NCI-H82 treated with DMSO at 0.1 percent for 48 hours (cell line): ENCODE measurements around the gene PPARD.
A peak's percentile ranks its signal among the peaks of the same experiment; 100 is the strongest.

Source experiments
- DNase-seq: peaks from one replicate; lab custom pipeline; 2025; ENCODE audit not compliant: unreplicated experiment; lab: John Stamatoyannopoulos, UW

The PPARD gene

GRCh38 chr6:35465646-35466045 lies 123.3 kb downstream of the PPARD start:
- DNase-seq = no peak

GRCh38 chr6:35468181-35468979 lies 126.0 kb downstream of the PPARD start, which contains the start of gene RPL10A:
TSS of gene RPL10A (plus strand) at chr6:35468401. CDS start at chr6:35468435, 34 bp downstream.
- DNase-seq = peak; percentile 94

DNA sequence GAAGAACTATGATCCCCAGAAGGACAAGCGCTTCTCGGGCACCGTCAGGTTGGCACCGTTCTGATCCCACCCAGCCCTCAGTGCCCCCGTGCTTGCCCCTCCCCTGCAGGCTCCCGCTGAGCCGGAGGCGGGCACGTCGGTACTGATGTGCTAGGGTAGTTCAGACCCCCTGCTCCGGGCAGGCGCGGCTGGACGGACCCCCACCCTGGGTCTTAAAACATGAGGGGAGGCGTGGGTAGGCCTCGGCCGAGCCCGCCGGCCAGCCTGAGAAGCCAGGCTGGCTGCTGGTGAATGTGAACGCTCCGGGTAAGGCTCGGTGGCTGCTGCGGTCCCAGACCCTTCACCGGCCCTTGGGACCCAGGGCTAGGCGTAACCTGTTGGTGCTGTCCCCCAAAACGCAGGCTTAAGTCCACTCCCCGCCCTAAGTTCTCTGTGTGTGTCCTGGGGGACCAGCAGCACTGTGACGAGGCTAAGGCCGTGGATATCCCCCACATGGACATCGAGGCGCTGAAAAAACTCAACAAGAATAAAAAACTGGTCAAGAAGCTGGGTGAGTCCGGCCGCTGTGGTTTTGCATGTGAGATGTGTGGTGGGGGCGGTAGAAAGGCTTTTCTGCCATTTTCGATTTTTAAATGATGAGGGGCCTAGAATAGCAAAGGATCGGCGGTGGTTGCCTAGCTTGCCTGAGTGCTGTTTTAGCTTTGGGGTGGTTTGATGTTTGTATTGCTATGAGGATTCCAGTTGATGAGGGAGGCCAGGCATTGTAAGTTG lies 126.8 kb downstream of the PPARD start:
- no peak for DNase-seq

- DNase-seq = no peak
These were observed 127.6 kb downstream of the PPARD start for GRCh38 chr6:35469751-35470662.

DNA sequence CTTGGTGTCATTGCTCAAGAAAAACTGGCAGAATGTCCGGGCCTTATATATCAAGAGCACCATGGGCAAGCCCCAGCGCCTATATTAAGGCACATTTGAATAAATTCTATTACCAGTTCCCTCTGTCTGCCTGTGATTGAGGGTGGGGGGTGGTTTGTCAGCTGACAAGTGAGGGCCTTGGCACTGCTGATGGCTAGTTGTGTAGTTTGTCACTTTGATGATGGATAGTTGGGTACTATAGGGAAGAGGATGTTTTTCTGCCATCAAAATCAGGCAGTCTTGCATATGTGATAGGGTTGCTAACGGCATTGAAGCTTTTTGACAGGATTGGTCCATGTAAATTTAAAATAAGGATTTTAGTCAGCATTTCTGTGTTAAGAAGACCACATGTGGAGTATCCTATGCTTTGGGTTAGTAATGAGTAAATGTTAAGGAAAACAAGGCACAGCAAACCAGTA lies 128.3 kb downstream of the PPARD start:
- DNase-seq = no peak

- DNase-seq = no peak
These were observed 129.5 kb downstream of the PPARD start for GRCh38 chr6:35471836-35472345.

- no peak for DNase-seq
These were observed 130.9 kb downstream of the PPARD start for GRCh38 chr6:35473075-35473849.

GRCh38 chr6:35473850-35474130 lies 131.4 kb downstream of the PPARD start:
- no peak for DNase-seq

DNA sequence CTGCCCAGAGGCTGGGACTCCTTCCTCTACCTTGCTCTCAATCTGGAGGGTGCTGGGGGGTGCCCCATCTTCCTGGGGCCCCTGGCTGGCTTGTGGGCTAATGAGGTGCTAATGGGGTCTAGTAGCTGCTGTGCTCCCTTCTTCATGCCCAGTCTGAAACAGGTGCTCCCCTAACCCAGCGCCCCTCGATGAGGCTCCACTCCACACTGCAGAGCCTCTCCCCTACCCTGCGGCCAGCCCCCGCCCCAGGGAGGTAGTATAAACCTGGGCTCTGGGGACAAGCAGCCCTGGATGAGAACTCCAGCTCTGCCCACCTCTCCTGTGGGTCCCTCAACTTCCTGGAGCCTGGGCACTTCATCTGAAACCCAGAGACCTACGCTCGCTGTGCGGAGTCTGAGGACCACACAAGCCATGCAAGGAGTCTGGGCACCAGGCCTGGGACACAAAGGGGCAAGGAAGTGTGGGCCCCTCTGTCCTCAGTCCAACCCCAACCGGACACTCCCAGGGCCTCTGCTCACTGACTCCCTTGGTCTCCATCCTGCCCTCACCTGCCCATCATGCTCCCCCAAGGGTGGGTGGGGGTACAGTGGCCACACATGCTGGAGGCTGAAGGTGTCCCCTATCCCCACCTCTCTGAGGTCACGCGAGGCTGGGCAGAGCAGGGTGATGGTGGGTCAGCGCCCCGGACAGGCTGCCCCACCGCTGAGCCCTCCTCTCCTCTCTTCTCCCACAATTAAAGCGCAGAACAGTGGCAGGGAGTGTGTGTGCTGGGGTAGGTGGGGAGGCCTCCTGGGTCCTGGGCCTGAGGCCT lies 132.0 kb downstream of the PPARD start:
- DNase-seq = no peak

GRCh38 chr6:35474942-35475570 lies 132.7 kb downstream of the PPARD start:
- no peak for DNase-seq

- DNase-seq = no peak
These were observed 133.2 kb downstream of the PPARD start for GRCh38 chr6:35475573-35475972.

DNA sequence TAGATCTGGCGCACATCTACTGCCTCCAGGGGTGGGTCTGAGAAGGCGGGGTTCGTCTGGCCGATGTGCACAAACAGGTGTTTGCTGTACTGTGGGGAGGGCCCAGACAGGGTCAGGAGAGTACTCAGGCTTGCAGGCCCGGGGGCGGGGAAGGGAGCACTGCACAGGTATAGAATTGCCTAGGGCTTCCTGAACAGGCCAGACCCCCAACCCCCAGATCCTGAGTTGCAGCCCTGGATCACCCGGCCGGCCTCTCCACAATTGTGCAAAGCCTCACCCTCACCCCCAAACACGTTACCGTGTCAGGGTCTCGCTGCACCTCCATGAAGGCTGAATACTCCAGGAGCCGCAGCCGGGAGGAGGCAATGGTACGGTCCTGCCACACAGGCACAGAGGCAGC lies 133.6 kb downstream of the PPARD start:
- no peak for DNase-seq

GRCh38 chr6:35477028-35477427 lies 134.7 kb downstream of the PPARD start:
- no peak for DNase-seq
